ENCODE data around the gene CFAP97D1.

DNA sequence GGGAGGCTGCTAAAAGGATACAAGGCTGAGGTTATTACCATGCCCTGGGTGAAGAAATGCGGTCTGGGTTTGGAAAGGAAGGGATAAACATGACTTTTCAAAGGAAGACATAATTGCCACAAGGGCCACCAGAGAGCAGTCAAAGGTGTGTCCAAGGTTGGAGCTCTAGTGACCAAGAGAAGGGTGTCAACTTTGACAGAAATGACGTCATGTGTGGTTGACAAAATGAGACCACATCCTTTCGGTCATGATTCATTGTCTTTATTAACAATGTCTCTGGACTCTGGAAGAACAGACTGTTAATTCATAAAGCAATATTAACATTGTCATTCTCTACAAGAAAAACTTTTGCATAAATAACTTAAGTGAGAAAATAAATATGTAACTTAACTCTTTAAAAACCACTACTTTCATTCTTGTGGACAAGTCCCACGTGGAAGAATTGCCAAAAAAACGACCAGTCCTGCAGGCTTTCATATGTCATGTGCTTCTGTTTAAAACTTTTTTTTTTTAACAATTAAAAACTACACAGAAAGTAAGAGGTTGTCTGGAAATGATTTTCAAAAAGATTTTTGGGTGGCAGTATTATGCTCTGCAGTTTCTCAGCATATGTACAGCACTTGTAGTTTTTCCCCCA lies 26.6 kb upstream of the CFAP97D1 start:
- TF ChIP-seq KLF9 (tag by site-specific recombination; IDR thresholded peaks at IDR 0.05; ENCODE audit: low read depth) (no peak), ZNF558 (tag by site-specific recombination; IDR thresholded peaks at IDR 0.05) (no peak), ZNF24 (tag by site-specific recombination; IDR thresholded peaks at IDR 0.05) (no peak), ZNF202 (tag by site-specific recombination; IDR thresholded peaks at IDR 0.05; ENCODE audit: borderline replicate concordance) (no peak), ZNF660 (tag by site-specific recombination; IDR thresholded peaks at IDR 0.05) (no peak), ZNF473 (tag by site-specific recombination; IDR thresholded peaks at IDR 0.05) (no peak), ZNF138 (tag by site-specific recombination; IDR thresholded peaks at IDR 0.05; ENCODE audit: borderline replicate concordance) (no peak), ZNF248 (tag by site-specific recombination; IDR thresholded peaks at IDR 0.05) (no peak), ZNF670 (tag by site-specific recombination; IDR thresholded peaks at IDR 0.05; ENCODE audit: low read depth) (no peak), HOXD13 (CRISPR knock-in tag; IDR thresholded peaks at IDR 0.05; ENCODE audit: borderline replicate concordance) (no peak), EGR2 (tag by site-specific recombination; IDR thresholded peaks at IDR 0.05; ENCODE audit: low read depth) (no peak)
- TF ChIP-seq, protein P1, sequence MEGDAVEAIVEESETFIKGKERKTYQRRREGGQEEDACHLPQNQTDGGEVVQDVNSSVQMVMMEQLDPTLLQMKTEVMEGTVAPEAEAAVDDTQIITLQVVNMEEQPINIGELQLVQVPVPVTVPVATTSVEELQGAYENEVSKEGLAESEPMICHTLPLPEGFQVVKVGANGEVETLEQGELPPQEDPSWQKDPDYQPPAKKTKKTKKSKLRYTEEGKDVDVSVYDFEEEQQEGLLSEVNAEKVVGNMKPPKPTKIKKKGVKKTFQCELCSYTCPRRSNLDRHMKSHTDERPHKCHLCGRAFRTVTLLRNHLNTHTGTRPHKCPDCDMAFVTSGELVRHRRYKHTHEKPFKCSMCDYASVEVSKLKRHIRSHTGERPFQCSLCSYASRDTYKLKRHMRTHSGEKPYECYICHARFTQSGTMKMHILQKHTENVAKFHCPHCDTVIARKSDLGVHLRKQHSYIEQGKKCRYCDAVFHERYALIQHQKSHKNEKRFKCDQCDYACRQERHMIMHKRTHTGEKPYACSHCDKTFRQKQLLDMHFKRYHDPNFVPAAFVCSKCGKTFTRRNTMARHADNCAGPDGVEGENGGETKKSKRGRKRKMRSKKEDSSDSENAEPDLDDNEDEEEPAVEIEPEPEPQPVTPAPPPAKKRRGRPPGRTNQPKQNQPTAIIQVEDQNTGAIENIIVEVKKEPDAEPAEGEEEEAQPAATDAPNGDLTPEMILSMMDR (tag by site-specific recombination; IDR thresholded peaks at IDR 0.05): no peak
- TF ChIP-seq, protein P2, sequence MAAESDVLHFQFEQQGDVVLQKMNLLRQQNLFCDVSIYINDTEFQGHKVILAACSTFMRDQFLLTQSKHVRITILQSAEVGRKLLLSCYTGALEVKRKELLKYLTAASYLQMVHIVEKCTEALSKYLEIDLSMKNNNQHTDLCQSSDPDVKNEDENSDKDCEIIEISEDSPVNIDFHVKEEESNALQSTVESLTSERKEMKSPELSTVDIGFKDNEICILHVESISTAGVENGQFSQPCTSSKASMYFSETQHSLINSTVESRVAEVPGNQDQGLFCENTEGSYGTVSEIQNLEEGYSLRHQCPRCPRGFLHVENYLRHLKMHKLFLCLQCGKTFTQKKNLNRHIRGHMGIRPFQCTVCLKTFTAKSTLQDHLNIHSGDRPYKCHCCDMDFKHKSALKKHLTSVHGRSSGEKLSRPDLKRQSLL (tag by site-specific recombination; IDR thresholded peaks at IDR 0.05): no peak

Measured in HEK293 (cell line).